Measurements from ENCODE around the gene CERS5. TPM values are rescaled to one million over a fixed set of nuclear protein-coding genes. Genes with fewer than 3 reads are reported as not detected.
A peak's percentile ranks its signal among the peaks of the same experiment; 100 is the strongest.

The CERS5 gene
- total RNA-seq, 4 donors from 2014 or later, result 23.4 to 27.9 (median 26.4) TPM

GRCh38 chr12:50119387-50119786 is 47.8 kb downstream of the CERS5 start:
- Histone ChIP-seq H3K36me3 (peaks cover 0 to 83% of the 10 kb centered on the region in 2 donors), H3K27ac (no peak overlapping the region), H3K9me3 (no peaks in the 10 kb centered on the region), H3K4me1 (peaks cover 0 to 55% (median 0%) of the 10 kb centered on the region in 3 donors), H3K27me3 (no peaks in the 10 kb centered on the region), H3K4me3 (no peak overlapping the region)
- ATAC-seq, result no peak
- WGBS, 2 donors (ENCODE audit: low coverage in 1 of 2), result 100% methylated on average over 1 of the region's 2 CpGs; no CpG with 5 or more reads in 1 of the 2 donors
- no peak for TF ChIP-seq EP300 (IDR thresholded peaks at IDR 0.05)
- TF ChIP-seq POLR2A (IDR thresholded peaks at IDR 0.05), result no peak
- no peak for TF ChIP-seq POLR2AphosphoS5 (IDR thresholded peaks at IDR 0.05)

DNA sequence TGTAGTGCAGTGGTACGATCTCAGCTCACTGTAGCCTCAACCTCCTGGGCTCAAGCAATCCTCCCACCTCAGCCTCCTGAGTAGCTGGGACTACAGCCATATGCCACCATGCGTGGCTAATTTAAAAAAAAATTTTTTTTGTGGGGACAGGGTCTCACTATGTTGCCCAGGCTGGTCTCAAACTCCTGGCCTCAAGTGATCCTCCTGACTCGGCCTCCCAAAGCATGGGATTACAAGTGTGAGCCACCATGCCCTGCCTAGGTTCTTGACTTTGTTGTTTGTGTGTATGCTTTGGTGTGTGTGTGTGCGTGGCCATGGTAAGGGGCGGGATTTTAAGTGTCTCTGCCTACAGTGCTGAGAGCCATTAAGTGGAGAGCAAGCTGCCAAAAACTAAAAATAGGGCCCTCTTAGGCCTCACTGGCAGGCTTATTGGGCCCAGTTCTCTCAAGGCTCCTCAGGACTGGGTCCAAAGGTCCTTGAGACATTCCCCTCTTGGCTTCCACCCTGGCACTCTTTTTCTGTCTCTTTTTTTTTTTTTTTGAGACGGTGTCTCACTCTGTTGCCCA is 50.0 kb downstream of the CERS5 start:
- ATAC-seq, result peak; percentile 23
- TF ChIP-seq POLR2A (IDR thresholded peaks at IDR 0.05) (no peak), EP300 (IDR thresholded peaks at IDR 0.05) (no peak), CTCF (IDR thresholded peaks at IDR 0.05) (no peak), POLR2AphosphoS5 (IDR thresholded peaks at IDR 0.05) (no peak)
- peaks cover 0 to 63% of the 10 kb centered on the region in 2 donors for H3K36me3 ChIP-seq
- H3K4me1 ChIP-seq, result peaks cover 0 to 66% (median 11%) of the 10 kb centered on the region in 3 donors
- H3K27ac ChIP-seq, result peak overlapping the region in 3 of 4 donors; percentile 14 to 41 (median 37)
- 40 to 55% methylated on average over 1 to 4 of the region's 6 CpGs for WGBS, 2 donors (ENCODE audit: low coverage in 1 of 2)
- no peaks in the 10 kb centered on the region for H3K9me3 ChIP-seq
- H3K4me3 ChIP-seq, result no peak overlapping the region
- H3K27me3 ChIP-seq, result no peaks in the 10 kb centered on the region

GRCh38 chr12:50112456-50113218 is 54.5 kb downstream of the CERS5 start:
- H3K27me3 ChIP-seq, result no peaks in the 10 kb centered on the region
- peak overlapping the region; percentile 93 to 100 (median 97) for H3K27ac ChIP-seq
- peaks cover 0 to 23% of the 10 kb centered on the region in 2 donors for H3K36me3 ChIP-seq
- no peak for ATAC-seq
- peaks cover 0 to 75% (median 26%) of the 10 kb centered on the region in 3 donors for H3K4me1 ChIP-seq
- no peak for TF ChIP-seq POLR2A (IDR thresholded peaks at IDR 0.05)
- TF ChIP-seq CTCF (IDR thresholded peaks at IDR 0.05), result no peak
- TF ChIP-seq POLR2AphosphoS5 (IDR thresholded peaks at IDR 0.05), result no peak
- TF ChIP-seq EP300 (IDR thresholded peaks at IDR 0.05), result no peak
- H3K4me3 ChIP-seq, result peak overlapping the region; percentile 73 to 75
- WGBS, 2 donors (ENCODE audit: low coverage in 1 of 2), result 9 to 21% methylated on average over 24 to 26 of the region's 26 CpGs
- no peaks in the 10 kb centered on the region for H3K9me3 ChIP-seq

DNA sequence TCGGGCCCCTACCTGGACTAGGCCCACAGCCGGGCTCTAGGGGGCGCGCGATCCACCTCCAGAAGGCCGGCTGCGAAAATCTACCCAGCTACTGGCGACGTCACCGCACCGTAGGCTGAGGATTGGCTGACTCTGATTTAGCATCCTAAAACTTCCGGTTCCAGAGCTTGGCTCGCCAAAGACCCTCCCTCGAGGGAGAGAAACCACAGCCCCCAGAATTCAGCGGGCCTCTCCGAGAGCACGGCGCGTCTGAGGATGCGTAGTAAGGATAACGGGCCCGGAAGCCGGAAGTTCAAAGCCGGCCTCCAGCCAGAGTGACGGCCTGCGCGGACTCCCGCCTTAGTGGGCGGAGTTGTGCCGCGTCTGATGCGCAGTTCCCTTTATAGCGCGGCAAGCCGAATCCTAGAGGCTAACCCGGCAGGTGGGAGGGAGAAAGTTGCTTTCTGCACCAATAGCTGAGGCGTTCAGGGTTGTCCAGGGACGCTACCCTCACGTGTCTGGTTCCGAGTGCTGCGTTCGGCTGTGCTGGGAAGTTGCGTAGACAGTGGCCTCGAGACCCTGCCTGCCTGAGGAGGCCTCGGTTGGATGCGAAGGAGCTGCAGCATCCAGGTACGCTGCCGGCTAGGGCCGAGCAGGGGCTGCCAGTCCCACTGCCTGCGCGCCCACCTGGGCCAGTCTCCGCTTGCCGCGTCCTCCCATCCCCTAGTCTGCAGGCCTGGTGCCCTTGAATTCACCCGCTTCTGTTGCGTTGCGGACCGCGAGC is 55.3 kb downstream of the CERS5 start, which contains the start of gene COX14:
Gene COX14 (plus strand): TSS at position 544 of the 763 bp plus-strand sequence. CDS start 7,808 bp downstream, outside the sequence.
- TF ChIP-seq POLR2AphosphoS5 (IDR thresholded peaks at IDR 0.05) (peak; percentile 100), CTCF (IDR thresholded peaks at IDR 0.05) (peak in 3 of 4 experiments; percentile 87 to 94 (median 91)), POLR2A (IDR thresholded peaks at IDR 0.05) (peak; percentile 98), EP300 (IDR thresholded peaks at IDR 0.05) (no peak)
- no peaks in the 10 kb centered on the region for H3K9me3 ChIP-seq
- H3K4me1 ChIP-seq, result peaks cover 0 to 68% (median 26%) of the 10 kb centered on the region in 3 donors
- H3K27ac ChIP-seq, result peak within 1 kb of the TSS; percentile 93 to 100 (median 97)
- peaks cover 0 to 23% of the 10 kb centered on the region in 2 donors for H3K36me3 ChIP-seq
- peak within 1 kb of the TSS; percentile 73 to 75 for H3K4me3 ChIP-seq
- peak; percentile 95 for ATAC-seq
- H3K27me3 ChIP-seq, result no peaks in the 10 kb centered on the region
- WGBS, 2 donors (ENCODE audit: low coverage in 1 of 2), result 0% methylated on average over 6 of the region's 59 CpGs; no CpG with 5 or more reads in 1 of the 2 donors

- 0% methylated on average over 4 of the region's 19 CpGs; no CpG with 5 or more reads in 1 of the 2 donors for WGBS, 2 donors (ENCODE audit: low coverage in 1 of 2)
- no peak for TF ChIP-seq EP300 (IDR thresholded peaks at IDR 0.05)
- TF ChIP-seq POLR2AphosphoS5 (IDR thresholded peaks at IDR 0.05), result no peak
- TF ChIP-seq CTCF (IDR thresholded peaks at IDR 0.05), result no peak
- TF ChIP-seq POLR2A (IDR thresholded peaks at IDR 0.05), result no peak
- H3K4me3 ChIP-seq, result peak overlapping the region; percentile 7 to 73
- H3K9me3 ChIP-seq, result no peaks in the 10 kb centered on the region
- H3K4me1 ChIP-seq, result peaks cover 0 to 62% (median 26%) of the 10 kb centered on the region in 3 donors
- H3K27ac ChIP-seq, result peak overlapping the region; percentile 54 to 89 (median 86)
- H3K36me3 ChIP-seq, result peaks cover 0 to 17% of the 10 kb centered on the region in 2 donors
- ATAC-seq, result no peak
- H3K27me3 ChIP-seq, result no peaks in the 10 kb centered on the region
Observed at GRCh38 chr12:50111395-50111692, 55.8 kb downstream of the CERS5 start.
